NCI-H748 (cell line): ENCODE measurements around the gene HGS.
"Not testable (repeated sequence)": the region's sequence is repeated elsewhere in the genome, so short reads cannot be mapped to it uniquely, and the experiment has no call there.

ENCODE experiments used
- DNase-seq: peaks from one replicate; lab custom pipeline; 2025; ENCODE audit not compliant: unreplicated experiment; lab: John Stamatoyannopoulos, UW

The HGS gene

GRCh38 chr17:81717049-81717765, 33.4 kb downstream of the HGS start:
- no peak for DNase-seq

- DNase-seq: no peak
Measured at GRCh38 chr17:81717766-81718089, 33.9 kb downstream of the HGS start.

- DNase-seq: no peak
Measured at GRCh38 chr17:81719410-81720266, 35.8 kb downstream of the HGS start.

DNA sequence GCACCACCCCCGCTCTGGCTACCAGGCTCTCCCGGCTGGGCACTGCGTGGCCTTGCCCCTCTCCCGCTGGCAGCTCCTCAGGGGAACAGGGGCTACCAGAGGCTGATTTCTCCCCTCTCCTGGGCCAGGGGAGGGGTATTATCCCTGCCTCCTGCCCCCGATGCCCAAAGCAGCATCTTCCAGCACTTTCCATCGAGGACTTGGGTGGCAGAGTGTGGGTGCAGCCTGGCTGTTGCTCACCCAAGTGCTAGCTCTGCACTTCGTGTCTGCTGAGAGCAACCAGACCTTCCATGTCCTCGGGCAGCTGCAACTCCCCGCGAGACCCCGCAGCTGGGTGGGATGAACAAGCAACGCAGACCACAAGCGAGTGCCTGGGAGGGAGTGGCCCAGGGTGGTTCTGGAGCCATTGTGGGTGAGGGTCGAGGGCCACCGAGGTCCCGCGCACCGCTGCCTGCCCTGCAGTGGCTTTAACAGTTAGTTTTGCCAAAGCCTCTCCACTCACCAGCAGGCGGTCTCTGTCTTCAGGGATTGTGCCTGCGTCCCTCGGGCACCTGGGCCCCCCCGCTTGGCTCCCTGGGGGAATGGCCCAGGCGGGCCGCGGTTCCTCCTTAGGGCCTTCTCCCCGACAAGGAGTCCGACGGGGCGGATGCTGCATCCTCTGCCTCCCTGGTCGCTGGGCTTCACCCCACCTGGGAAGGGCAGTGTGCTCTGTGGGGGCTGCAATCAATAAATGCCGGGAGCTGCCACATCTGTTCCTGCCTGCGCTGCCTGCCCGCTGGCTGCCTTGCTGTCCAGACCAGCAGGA, 36.7 kb downstream of the HGS start:
- DNase-seq: no peak

- DNase-seq: no peak
Measured at GRCh38 chr17:81722184-81723120, 38.6 kb downstream of the HGS start.

GRCh38 chr17:81723651-81724209, 39.9 kb downstream of the HGS start:
- DNase-seq: no peak

DNA sequence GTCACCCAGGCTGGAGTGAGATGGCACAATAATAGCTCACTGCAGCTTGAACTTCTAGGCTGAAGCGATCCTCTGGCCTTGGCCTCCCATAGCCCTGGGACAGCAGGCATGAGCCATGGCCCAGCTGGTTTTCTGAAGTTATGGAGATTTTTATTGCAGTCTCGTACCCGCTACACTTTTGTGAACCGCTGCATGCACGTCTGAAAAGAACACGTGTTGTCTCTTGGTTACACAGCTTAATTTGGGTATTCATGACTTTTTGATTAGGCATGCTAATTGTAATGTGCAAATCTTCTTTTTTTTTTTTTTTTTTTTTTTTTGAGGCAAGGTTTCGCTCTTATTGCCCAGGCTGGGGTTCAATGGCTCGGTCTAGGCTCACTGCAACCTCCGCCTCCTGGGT, 41.6 kb downstream of the HGS start:
- no peak for DNase-seq

DNA sequence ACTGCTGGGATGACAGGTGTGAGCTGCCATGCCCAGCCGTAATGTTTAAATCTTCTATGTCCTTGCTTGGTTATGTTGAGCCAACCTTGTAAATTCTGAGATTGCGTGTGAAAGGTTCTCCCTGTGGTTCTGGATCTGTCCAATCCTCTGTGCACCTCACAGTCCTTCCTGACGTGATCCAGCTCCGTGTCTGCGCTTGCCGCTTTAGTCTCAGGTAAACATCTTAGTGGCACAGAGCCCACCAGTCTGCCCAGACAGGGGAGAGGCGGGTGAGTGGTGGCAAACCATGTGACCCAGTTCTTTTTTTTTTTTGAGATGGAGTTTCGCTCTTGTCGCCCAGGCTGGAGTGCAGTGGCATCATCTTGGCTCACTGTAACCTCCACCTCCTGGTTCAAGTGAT, 42.2 kb downstream of the HGS start:
- no peak for DNase-seq

DNA sequence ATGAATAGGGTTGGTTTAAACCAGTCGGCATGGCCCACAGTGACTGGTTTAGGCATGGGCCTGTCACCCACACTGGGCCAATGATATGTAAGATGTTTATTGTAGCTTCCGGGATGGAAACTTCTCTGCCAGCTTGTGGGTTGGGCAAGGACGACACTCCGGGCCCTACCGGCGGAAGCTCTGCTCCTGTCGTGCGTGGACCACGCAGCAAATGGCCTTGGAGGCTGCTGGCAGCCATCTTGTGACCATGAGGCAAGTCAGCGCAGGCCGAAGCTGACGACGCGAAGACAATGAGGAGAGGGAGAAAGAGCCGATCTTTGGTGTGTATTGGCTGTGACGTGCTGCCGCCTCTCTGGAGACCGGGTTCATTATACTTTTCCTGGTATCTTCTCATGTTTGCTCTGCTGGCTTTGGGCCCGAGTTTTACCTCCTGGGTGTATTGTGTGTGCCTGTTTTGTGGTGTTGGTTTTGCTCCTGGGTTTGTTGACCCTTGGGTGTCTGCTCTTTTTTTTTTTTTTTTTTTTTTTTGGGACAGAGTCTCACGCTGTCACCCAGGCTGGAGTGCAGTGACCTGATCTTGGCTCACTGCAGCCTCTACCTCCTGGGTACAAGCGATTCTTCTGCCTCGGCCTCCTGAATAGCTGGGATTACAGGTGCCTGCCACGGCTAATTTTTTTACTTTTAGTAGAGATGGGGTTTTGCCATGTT, 43.7 kb downstream of the HGS start:
- DNase-seq: peak; percentile 82

GRCh38 chr17:81733507-81734404, 49.9 kb downstream of the HGS start:
- peak; percentile 78 for DNase-seq

GRCh38 chr17:81734405-81735263, 50.8 kb downstream of the HGS start:
- DNase-seq: no peak

DNA sequence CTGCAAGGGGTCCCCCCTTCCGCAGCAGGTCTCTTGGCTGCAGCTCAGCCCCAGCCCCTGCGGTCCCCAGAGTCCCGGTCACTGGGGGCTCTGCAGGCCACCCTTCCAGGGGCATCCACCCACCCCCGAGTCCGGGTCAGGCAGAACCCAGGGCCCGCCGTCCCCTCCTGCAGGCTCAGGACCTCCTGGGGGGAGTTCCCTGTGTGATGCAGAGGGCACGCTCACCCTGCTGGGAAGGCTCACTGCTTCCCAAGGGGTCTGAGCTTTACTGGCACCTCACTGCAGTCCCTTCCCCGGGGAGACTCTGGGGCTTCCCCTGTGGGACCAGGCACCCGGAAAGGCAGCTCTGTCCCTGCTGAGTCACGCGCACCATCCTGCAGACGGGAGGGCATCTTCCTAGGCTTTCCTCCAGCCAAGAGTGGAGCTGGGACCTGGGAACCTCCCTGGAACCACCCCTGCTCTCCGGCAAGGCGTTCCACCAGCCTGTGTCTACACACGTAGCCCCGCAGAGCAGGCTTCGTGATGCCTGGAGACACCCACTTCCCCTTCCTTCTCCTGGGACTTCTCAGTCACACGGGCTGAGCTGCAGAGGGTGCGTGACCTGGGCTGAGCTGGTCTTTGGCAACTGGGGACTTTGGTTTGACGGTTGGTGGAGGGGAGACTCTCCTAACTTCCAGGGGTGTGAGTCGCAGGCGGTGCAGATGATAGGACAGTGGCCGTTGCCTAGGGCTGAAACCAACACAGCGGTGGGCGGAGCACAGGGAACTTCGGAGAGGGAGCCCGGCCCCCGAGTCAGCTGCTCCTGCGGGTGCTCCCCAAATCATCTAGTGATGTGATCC, 51.7 kb downstream of the HGS start:
- DNase-seq: peak; percentile 62

GRCh38 chr17:81737947-81738800, 54.4 kb downstream of the HGS start:
- DNase-seq: no peak

- DNase-seq: no peak
Measured at GRCh38 chr17:81738801-81739393, 55.1 kb downstream of the HGS start.

DNA sequence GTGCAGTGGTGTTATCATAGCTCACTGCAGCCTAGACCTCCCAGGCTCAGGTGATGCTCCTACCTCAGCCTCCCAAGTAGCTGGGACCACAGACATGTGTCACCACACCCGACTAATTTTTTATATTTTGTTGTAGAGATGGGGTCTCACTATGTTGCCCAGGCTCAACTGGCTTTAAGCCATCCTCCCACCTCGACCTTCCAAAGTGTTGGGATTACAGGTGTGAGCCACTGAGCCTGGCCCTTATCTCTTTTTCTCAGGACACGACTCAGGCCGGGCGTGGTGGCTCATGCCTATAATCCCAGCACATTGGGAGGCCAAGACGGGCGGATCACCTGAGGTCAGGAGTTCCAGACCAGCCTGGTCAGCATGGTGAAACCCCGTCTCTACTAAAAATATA, 55.8 kb downstream of the HGS start:
- not testable (repeated sequence) for DNase-seq
